PC-3 (cell line): ENCODE measurements around the gene BIRC5. TPM values are rescaled to one million over a fixed set of nuclear protein-coding genes. Genes with fewer than 3 reads are reported as not detected.

Source experiments
- ATAC-seq: fragments of 200-7000 bp; cut with Tn5 transposase; 2 replicates; pipeline ENCODE4 v1.9.1; 2020; ENCODE audit warnings: mild to moderate bottlenecking, moderate library complexity
- BruUV-seq: library from RNA; stranded (reverse); fragments of 400-500 nt; replicated peaks from 2 replicates; lab custom pipeline; 2021; lab: Mats Ljungman, UMichigan
- CTCF ChIA-PET: fragments of 300-600 bp; sonication (Branson Sonifier 250); formaldehyde crosslinking; loops from one replicate; lab custom pipeline; 2022; ENCODE audit warnings: antibody characterized with exemption; lab: Charles Lee
- POLR2A ChIA-PET: fragments of 300-600 bp; sonication (Branson Sonifier 250); formaldehyde crosslinking; loops from one replicate; lab custom pipeline; 2022; ENCODE audit warnings: antibody characterized with exemption; ENCODE audit not compliant: unreplicated experiment; lab: Charles Lee
- DNase-seq: peaks from one replicate; pipeline ENCODE4 v3.0.0-alpha.2; 2015
- H2AFZ ChIP-seq: fragments of 300-600 bp; sonication (generic); 2 replicates; pipeline ENCODE4 v1.6.0; 2016; ENCODE audit warnings: antibody characterized with exemption, low read length
- H3F3A ChIP-seq: fragments of 300-600 bp; sonication (generic); one replicate; pipeline ENCODE4 v1.6.0; 2017; ENCODE audit warnings: antibody characterized with exemption, low read length, control low read depth, mild to moderate bottlenecking; ENCODE audit not compliant: unreplicated experiment
- H3K27ac ChIP-seq: fragments of 300-600 bp; sonication (generic); 2 replicates; pipeline ENCODE4 v1.5.1; 2016; ENCODE audit warnings: mild to moderate bottlenecking, low read length
- H3K27me3 ChIP-seq: fragments of 300-600 bp; sonication (generic); 2 replicates; pipeline ENCODE4 v1.6.1; 2016; ENCODE audit warnings: low read length, mixed read lengths
- H3K36me3 ChIP-seq: fragments of 300-600 bp; sonication (generic); 2 replicates; pipeline ENCODE4 v1.6.1; 2016; ENCODE audit warnings: low read depth, mixed run types, low read length, mixed read lengths
- H3K4me1 ChIP-seq: fragments of 300-600 bp; sonication (generic); 2 replicates; pipeline ENCODE4 v1.5.1; 2016; ENCODE audit warnings: low read length; ENCODE audit not compliant: insufficient read depth
- H3K4me2 ChIP-seq: fragments of 300-600 bp; sonication (generic); 2 replicates; pipeline ENCODE4 v1.6.0; 2016; ENCODE audit warnings: low read length
- H3K4me3 ChIP-seq: fragments of 300-600 bp; sonication (generic); 2 replicates; pipeline ENCODE4 v1.5.1; 2016; ENCODE audit warnings: mild to moderate bottlenecking, low read length, mixed read lengths
- H3K79me2 ChIP-seq: fragments of 300-600 bp; sonication (generic); 2 replicates; pipeline ENCODE4 v1.6.1; 2017; ENCODE audit warnings: low read length, mixed read lengths
- H3K9ac ChIP-seq: fragments of 300-600 bp; sonication (generic); 2 replicates; pipeline ENCODE4 v1.6.0; 2016; ENCODE audit warnings: mild to moderate bottlenecking, low read length
- H3K9me2 ChIP-seq: fragments of 300-600 bp; sonication (generic); replicated peaks from 2 replicates; pipeline ENCODE4 v1.6.1; 2016; ENCODE audit warnings: mixed run types, low read length, mixed read lengths
- H3K9me3 ChIP-seq: fragments of 300-600 bp; sonication (generic); 2 replicates; pipeline ENCODE4 v1.6.1; 2016; ENCODE audit warnings: low read length, mixed read lengths
- H4K20me1 ChIP-seq: fragments of 300-600 bp; sonication (generic); 2 replicates; pipeline ENCODE4 v1.6.1; 2016; ENCODE audit warnings: low read length, mixed read lengths
- CTCF ChIP-seq: fragments of 300-600 bp; sonication (generic); conservative IDR thresholded peaks from 2 replicates; pipeline ENCODE4 v1.5.1; 2017; ENCODE audit warnings: antibody characterized with exemption, low read depth, mild to moderate bottlenecking, low read length
- EZH2 ChIP-seq: fragments of 300-600 bp; sonication (generic); IDR thresholded peaks from one replicate; pipeline ENCODE4 v1.6.1; 2017; ENCODE audit warnings: antibody characterized with exemption, mild to moderate bottlenecking, low read length; ENCODE audit not compliant: unreplicated experiment
- EZH2phosphoT487 ChIP-seq: fragments of 300-600 bp; sonication (generic); IDR thresholded peaks from 2 replicates; pipeline ENCODE4 v1.6.1; 2018; ENCODE audit warnings: mild to moderate bottlenecking, antibody characterized with exemption, low read length, borderline replicate concordance
- intact Hi-C: fragments of 100-400 bp; cut with micrococcal nuclease; formaldehyde crosslinking; loops from 2 replicates; pipeline ENCODE4 v1.9.0; 2023
- total RNA-seq: library from RNA; depleted of rRNA; stranded (reverse); fragments of >200 nt; gene quantifications from 2 replicates; pipeline ENCODE4 v1.2.3, GENCODE V29; 2014

BIRC5 gene
- total RNA-seq, 1 experiment from 2014 or later = 304 TPM

- Histone ChIP-seq H2AFZ (no peak overlapping the region), H3K9me2 (no peaks in the 10 kb centered on the region), H3K79me2 (peaks cover 17% of the 10 kb centered on the region), H3K4me3 (no peak overlapping the region), H3K4me2 (no peak overlapping the region), H3K27ac (no peak overlapping the region), H3K36me3 (peaks cover 29% of the 10 kb centered on the region), H4K20me1 (no peaks in the 10 kb centered on the region), H3K9me3 (no peaks in the 10 kb centered on the region), H3K9ac (no peak overlapping the region), H3K27me3 (no peaks in the 10 kb centered on the region), H3K4me1 (peaks cover 18% of the 10 kb centered on the region), H3F3A (peaks cover 7% of the 10 kb centered on the region)
- ATAC-seq = no peak
- ChIA-PET POLR2A (no interaction called here), CTCF (interaction anchor here (0.6 to 0.7 kb wide), 2 partner anchors 22 to 55 kb away, joined by 3 to 20 read pairs; no protein-coding TSS in a partner anchor)
- DNase-seq = no peak
- intact Hi-C loops = no loop called here
- BruUV-seq = no TSS peak
- TF ChIP-seq EZH2phosphoT487 (no peak), EZH2 (no peak), CTCF (no peak)
Measured at GRCh38 chr17:78196716-78197115, 17.3 kb upstream of the BIRC5 start.

GRCh38 chr17:78197147-78197832 is 16.8 kb upstream of the BIRC5 start:
- Histone ChIP-seq H3K9ac (no peak overlapping the region), H3K9me3 (no peaks in the 10 kb centered on the region), H4K20me1 (no peaks in the 10 kb centered on the region), H3K27ac (no peak overlapping the region), H3F3A (peaks cover 7% of the 10 kb centered on the region), H3K4me1 (peaks cover 18% of the 10 kb centered on the region), H3K79me2 (peaks cover 17% of the 10 kb centered on the region), H3K4me3 (no peak overlapping the region), H3K9me2 (no peaks in the 10 kb centered on the region), H3K27me3 (no peaks in the 10 kb centered on the region), H2AFZ (no peak overlapping the region), H3K36me3 (peaks cover 26% of the 10 kb centered on the region), H3K4me2 (no peak overlapping the region)
- no peak for TF ChIP-seq EZH2phosphoT487
- no peak for TF ChIP-seq EZH2
- no peak for TF ChIP-seq CTCF
- DNase-seq (no peak), ATAC-seq (no peak)
- CTCF ChIA-PET = interaction anchor here (0.5 to 0.7 kb wide), 2 partner anchors 22 to 57 kb away, joined by 3 to 6 read pairs; no protein-coding TSS in a partner anchor
- no TSS peak for BruUV-seq
- POLR2A ChIA-PET = no interaction called here
- intact Hi-C loops = no loop called here

- H3F3A ChIP-seq = peaks cover 7% of the 10 kb centered on the region
- H2AFZ ChIP-seq = no peak overlapping the region
- no peak overlapping the region for H3K27ac ChIP-seq
- H3K27me3 ChIP-seq = no peaks in the 10 kb centered on the region
- DNase-seq (no peak), ATAC-seq (no peak)
- H3K4me1 ChIP-seq = peaks cover 18% of the 10 kb centered on the region
- peaks cover 31% of the 10 kb centered on the region for H3K36me3 ChIP-seq
- no peak overlapping the region for H3K9ac ChIP-seq
- intact Hi-C loops = no loop called here
- ChIA-PET POLR2A (no interaction called here), CTCF (no interaction called here)
- H3K4me2 ChIP-seq = no peak overlapping the region
- no peak for TF ChIP-seq CTCF
- TF ChIP-seq EZH2phosphoT487 = no peak
- TF ChIP-seq EZH2 = no peak
- no peaks in the 10 kb centered on the region for H4K20me1 ChIP-seq
- no TSS peak for BruUV-seq
- no peak overlapping the region for H3K4me3 ChIP-seq
- H3K9me3 ChIP-seq = no peaks in the 10 kb centered on the region
- no peaks in the 10 kb centered on the region for H3K9me2 ChIP-seq
- peaks cover 13% of the 10 kb centered on the region for H3K79me2 ChIP-seq
Measured at GRCh38 chr17:78200451-78200850, 13.6 kb upstream of the BIRC5 start.
